ENCODE data around the gene EIF4G3.
"Not testable (repeated sequence)": the region's sequence is repeated elsewhere in the genome, so short reads cannot be mapped to it uniquely, and the experiment has no call there.

The EIF4G3 gene, protein sequence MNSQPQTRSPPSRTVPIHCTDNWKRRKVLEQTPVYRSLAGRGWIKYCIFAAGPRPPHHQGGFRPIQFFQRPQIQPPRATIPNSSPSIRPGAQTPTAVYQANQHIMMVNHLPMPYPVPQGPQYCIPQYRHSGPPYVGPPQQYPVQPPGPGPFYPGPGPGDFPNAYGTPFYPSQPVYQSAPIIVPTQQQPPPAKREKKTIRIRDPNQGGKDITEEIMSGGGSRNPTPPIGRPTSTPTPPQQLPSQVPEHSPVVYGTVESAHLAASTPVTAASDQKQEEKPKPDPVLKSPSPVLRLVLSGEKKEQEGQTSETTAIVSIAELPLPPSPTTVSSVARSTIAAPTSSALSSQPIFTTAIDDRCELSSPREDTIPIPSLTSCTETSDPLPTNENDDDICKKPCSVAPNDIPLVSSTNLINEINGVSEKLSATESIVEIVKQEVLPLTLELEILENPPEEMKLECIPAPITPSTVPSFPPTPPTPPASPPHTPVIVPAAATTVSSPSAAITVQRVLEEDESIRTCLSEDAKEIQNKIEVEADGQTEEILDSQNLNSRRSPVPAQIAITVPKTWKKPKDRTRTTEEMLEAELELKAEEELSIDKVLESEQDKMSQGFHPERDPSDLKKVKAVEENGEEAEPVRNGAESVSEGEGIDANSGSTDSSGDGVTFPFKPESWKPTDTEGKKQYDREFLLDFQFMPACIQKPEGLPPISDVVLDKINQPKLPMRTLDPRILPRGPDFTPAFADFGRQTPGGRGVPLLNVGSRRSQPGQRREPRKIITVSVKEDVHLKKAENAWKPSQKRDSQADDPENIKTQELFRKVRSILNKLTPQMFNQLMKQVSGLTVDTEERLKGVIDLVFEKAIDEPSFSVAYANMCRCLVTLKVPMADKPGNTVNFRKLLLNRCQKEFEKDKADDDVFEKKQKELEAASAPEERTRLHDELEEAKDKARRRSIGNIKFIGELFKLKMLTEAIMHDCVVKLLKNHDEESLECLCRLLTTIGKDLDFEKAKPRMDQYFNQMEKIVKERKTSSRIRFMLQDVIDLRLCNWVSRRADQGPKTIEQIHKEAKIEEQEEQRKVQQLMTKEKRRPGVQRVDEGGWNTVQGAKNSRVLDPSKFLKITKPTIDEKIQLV (N-terminal part only)

GRCh38 chr1:21176586-21177555 is at the start of gene EIF4G3:
EIF4G3 (minus strand) TSS chr1:21176897; CDS start chr1:21002742, 174,155 bp downstream.
- peak; percentile 99 for DNase-seq (ENCODE audit: low read depth in 2 of 2)

DNA sequence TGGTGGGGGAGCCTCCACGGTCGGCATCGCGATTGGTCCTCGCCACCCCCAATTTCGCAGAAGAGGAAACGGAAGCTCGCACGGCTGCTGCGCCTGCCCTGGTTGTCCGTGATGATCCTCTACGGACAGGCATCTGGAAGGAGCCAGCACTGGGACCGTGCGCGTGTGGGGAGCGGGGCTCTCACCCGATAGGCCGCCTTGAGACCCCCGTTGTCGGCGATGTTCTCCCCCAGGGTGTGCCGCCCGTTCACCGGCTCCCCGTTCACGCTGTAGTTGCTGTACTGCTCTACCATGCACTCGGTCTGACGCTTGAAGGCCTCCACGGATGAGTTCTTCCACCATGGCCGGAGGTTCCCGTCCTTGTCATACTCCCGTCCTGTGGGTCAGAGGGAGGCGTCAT is 48.4 kb upstream of the EIF4G3 start:
- no peak for DNase-seq (ENCODE audit: low read depth in 2 of 2)

DNA sequence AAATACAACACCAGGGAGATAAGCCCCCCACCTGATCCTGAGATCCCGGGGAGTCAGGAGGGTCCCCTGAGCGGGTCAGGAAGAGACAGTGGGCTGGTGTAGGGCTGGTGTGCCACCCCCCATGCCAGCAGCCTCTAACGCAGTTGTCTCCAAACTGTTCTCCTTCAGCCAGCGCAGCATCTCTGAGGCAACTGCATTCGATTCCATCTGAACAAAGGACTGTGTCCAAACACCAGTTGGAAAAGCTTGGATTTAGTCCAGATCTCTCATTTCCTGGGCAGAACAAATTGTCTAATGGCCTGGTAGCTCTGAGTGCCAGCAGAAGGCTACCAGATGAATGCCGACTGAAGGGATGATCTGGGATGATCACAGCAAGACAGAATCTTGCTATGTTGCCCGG is 44.1 kb upstream of the EIF4G3 start:
- no peak for DNase-seq (ENCODE audit: low read depth in 2 of 2)

DNA sequence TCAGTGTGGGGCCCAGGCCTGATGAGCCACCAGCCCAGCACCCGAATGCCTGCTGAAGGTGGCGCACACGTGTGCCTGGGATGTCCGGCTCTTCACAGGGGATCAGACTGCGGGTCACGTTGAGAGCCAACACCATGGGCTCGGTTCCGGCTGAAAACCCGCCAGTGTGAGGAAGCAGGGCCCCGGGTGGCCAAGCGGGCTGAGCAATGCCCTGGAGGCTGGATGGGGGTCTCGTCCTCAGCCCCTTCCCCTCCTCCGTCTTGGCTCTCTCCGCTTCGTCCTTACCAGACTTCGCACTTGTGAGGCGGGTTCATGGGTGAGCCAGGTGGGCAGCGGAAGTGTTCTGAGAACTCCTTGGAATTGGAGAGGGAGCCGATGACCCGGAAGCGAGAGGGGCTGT is 43.0 kb upstream of the EIF4G3 start:
- no peak for DNase-seq (ENCODE audit: low read depth in 2 of 2)

DNA sequence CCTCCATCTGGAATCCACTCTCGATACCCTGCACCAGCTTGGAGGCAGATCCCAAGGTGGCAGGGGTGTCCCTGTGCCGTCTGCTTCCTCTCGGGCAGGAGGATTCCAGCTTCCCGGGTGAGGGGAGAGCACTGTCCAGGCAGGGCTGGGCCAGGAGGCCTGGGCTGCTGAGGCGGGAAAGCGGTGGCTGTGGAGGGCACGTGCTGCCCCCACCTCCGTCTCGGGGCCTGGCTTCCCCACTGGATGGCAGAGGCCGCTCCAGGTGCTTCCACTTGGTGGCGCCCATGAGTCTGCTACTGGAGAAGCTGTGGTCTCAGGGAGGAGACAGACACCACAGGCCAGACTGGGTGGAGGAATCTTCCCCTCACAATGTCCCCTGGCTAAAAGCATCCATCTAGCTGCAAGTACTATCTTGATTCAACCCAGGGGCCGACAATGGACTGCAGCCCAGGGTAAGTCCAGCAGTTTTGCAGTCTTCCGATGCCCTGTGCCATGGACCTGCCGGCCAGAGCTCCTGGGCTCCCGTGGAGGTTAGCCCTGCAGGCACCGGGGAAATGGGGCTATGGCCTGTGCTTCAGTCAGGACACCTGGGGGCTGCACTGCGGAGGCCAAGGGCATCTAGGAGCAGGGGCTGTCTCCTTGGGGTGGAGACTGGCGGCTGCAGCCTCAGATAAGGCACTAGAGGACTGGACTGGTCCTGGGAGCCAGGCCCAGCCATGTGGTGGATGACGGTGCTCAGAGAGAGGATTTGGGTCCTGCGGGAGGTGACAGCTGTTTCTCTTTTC is 41.3 kb upstream of the EIF4G3 start:
- DNase-seq (ENCODE audit: low read depth in 2 of 2) = no peak

- peak; percentile 24 to 41 for DNase-seq (ENCODE audit: low read depth in 2 of 2)
Observed at GRCh38 chr1:21216835-21217811, 40.4 kb upstream of the EIF4G3 start.

DNA sequence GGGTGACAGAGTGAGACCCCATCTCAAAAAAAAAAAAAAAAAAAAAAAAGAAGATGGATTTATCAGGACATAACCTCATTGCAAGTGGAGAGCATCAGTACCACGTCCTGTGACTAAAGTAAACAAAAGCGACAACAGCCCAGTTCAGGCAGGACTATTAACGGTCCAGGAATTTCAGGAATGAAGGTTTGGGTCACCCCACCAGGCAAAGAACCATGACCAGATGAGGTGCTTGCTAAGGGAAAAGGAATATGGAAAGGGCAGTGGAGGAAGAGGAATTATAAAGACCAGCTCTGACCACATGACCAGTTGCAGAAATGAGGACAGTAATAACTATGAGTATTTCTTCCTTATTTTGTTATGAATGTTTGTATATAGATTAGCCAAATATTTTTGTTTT is 35.4 kb upstream of the EIF4G3 start:
- no peak for DNase-seq (ENCODE audit: low read depth in 2 of 2)

DNA sequence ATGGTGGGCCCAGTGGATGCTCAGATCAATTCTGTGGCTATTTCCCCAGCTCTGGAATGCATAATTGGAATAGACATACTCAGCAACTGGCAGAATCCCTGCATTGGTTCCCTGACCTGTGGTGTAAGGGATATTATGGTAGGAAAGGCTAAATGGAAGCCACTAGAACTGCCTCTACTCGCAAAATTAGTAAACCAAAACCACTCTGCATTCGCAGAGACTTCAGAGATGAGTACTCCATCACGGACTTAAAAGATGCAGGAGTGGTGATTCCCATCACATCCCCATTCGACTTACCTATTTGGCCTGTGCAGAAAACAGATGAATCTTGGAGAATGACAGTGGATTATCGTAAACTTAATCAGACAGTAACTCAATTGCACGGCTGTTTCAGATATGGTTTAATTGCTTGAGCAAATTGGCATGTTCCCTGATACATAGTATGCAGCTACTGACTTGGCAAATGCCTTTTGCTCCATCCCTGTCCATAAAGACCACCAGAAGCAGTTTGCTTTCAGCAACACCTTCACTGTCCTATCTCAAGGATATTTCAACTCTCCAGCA is 31.5 kb upstream of the EIF4G3 start:
- DNase-seq (ENCODE audit: low read depth in 2 of 2) = not testable (repeated sequence)

DNA sequence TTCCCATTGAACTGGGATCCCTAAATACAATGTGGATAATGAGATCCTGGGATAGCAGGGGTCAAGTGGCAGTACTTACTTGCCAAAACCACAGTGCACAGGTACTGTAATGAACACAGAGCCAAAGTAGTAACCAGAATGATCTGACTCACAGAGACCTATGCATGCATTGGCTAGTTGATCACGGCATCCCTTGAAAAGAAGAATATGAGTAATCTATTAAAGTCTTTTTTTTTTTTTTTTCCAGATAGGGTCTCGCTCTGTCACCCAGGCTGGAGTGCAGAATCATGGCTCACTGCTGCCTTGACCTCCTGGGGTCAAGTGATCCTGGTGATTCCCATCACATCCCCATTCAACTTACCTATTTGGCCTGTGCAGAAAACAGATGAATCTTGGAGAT is 29.4 kb upstream of the EIF4G3 start:
- no peak for DNase-seq (ENCODE audit: low read depth in 2 of 2)

GRCh38 chr1:21205416-21205815 is 28.7 kb upstream of the EIF4G3 start:
- no peak for DNase-seq (ENCODE audit: low read depth in 2 of 2)

GRCh38 chr1:21201650-21202049 is 25.0 kb upstream of the EIF4G3 start:
- no peak for DNase-seq (ENCODE audit: low read depth in 2 of 2)

- DNase-seq (ENCODE audit: low read depth in 2 of 2) = not testable (repeated sequence)
Observed at GRCh38 chr1:21201238-21201637, 24.5 kb upstream of the EIF4G3 start.

DNA sequence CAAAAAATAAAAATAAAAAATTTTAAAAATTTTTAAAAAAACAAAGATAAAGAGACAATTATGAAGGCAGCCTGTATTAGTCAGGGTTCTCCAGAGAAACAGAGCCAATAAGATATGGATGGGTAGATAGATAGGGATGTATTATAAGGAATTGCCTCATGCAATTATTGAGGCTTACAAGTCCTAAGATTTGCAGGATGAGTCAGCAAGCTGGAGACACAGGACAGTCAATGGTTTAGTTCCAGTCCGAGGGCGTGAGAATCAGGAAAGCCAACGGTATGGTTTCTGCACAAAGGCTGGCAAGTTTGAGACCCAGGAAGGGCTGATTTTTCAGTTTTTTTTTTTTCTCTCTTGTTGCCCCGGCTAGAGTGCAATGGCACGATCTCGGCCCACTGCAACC is 24.1 kb upstream of the EIF4G3 start:
- no peak for DNase-seq (ENCODE audit: low read depth in 2 of 2)

DNA sequence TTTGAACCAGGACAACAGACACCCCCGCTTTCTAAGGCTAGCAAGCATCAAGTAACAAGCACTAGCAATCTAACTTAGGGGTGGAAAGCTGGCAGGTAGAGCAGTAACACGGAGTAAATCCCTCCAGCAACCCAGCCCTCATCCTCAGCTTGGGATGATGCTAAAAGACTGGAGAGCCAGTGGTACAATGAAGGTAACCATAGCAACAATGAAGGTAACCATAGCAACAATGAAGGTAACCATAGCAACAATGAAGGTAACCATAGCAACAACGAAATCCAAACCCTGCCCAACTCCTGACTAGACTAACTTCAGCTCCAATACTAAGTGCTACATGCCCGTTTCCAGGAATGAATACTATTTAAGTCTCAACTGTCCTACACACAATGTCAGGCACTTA is 22.2 kb upstream of the EIF4G3 start:
- no peak for DNase-seq (ENCODE audit: low read depth in 2 of 2)

- no peak for DNase-seq (ENCODE audit: low read depth in 2 of 2)
Observed at GRCh38 chr1:21192871-21193270, 16.2 kb upstream of the EIF4G3 start.

DNA sequence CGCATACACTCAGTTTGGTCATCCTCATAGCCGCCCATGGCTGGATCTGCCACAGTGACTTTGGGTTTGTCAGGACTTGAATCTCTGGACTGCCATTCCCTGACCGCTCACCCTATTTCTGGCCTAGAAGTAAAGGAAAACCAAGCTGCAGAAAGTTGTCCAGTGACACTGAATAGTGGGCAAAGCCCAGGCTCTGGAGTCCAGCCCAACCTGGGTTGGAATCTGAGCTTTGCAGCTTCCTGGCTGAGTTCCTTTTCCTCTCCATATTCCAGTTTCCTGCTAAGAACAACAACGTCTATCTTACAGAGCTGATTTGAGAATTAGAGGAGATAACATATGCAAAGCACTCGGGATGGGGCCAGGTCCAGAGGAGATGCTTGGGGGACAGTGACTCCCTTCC is 15.6 kb upstream of the EIF4G3 start:
- no peak for DNase-seq (ENCODE audit: low read depth in 2 of 2)

GRCh38 chr1:21190771-21191170 is 14.1 kb upstream of the EIF4G3 start:
- not testable (repeated sequence) for DNase-seq (ENCODE audit: low read depth in 2 of 2)

DNA sequence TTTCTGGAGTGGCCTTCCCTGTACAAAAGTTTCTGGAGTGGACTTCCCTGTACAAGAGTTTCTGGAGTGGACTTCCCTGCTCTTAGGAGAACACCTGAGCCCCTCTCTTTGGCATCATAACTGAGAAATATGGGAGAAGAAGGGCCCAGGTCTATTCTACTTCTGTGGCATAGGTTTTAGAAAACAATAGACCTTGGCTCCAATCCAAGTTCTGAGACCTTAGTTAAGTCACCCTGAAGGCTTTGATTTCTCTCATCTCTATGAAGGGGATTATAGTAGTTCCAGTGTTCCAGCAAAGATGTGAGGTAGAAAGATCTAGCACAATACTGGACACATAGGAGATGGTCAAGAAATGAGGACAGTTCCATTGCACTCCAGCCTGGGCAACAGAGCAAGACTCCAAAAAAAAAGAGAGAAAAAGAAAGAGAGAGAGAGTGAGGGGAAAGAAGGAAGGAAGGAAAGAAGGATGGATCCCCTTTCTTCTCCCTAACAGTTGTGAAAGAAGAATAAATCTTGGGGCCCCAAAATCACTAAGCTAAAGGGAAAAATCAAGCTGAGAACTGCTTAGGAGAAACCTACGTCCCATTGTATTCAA is 13.3 kb upstream of the EIF4G3 start:
- no peak for DNase-seq (ENCODE audit: low read depth in 2 of 2)
